WTC11 (cell line): Measurements from ENCODE around the gene STXBP2.

Experiments
- ESRRA ChIP-seq: sonication (generic); formaldehyde crosslinking; IDR thresholded peaks from 2 replicates; pipeline ENCODE4 v1.8.1; 2022; ENCODE audit warnings: mild to moderate bottlenecking, missing genetic modification reagents, borderline replicate concordance
- SP1 ChIP-seq: sonication (generic); formaldehyde crosslinking; conservative IDR thresholded peaks from 2 replicates; pipeline ENCODE4 v1.8.1; 2022; ENCODE audit warnings: missing genetic modification reagents
- TF ChIP-seq, protein P1 (sequence below): fragments of 200-600 bp; IDR thresholded peaks from 2 replicates; pipeline ENCODE4 v1.8.0; 2022; ENCODE audit warnings: antibody characterized with exemption
- TF ChIP-seq, protein P2 (sequence below): sonication (generic); formaldehyde crosslinking; IDR thresholded peaks from 2 replicates; pipeline ENCODE4 v1.8.0; 2022; ENCODE audit warnings: mild to moderate bottlenecking, missing genetic modification reagents
- TF ChIP-seq, protein P3 (sequence below): sonication (generic); formaldehyde crosslinking; IDR thresholded peaks from 2 replicates; pipeline ENCODE4 v1.8.1; 2023; ENCODE audit warnings: mild to moderate bottlenecking, missing genetic modification reagents
- TF ChIP-seq, protein P4 (sequence below): sonication (generic); formaldehyde crosslinking; IDR thresholded peaks from 2 replicates; pipeline ENCODE4 v1.8.1; 2023; ENCODE audit warnings: mild to moderate bottlenecking, missing genetic modification reagents, moderate library complexity

DNA sequence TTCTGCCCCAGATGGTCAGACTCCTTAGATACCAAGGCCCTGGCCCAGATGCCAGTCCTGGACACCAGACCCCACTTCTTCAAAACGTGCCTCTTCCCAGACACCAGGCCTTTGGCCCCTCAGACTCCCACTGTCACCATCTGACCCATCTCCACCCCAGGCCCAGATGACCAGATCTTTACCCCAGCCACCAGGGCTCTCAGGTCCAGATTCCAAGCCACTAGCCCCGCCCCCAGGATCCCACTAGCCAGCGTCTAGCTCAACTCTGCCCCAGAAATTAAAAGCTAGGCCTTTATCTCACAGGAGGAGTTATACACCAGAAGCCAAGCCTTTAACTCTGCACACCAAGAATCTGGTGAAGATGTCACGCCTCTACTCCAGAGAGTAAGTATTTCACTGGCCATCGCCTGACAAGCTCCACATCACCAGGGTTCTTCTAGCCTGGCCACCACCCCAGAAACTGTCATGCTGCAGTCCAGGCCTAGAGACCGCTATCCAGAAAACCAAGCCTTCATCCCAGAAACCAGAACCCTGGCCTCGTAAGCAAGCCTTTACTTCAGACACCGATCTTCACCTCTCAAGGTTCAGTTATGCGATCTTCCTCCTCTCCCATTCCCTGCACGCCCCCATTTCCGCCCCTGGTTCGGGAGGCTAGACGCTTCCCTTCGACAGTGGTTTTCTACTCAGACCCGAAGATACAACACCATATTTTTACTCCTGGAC is 8.2 kb upstream of the STXBP2 start:
- TF ChIP-seq, protein P1, sequence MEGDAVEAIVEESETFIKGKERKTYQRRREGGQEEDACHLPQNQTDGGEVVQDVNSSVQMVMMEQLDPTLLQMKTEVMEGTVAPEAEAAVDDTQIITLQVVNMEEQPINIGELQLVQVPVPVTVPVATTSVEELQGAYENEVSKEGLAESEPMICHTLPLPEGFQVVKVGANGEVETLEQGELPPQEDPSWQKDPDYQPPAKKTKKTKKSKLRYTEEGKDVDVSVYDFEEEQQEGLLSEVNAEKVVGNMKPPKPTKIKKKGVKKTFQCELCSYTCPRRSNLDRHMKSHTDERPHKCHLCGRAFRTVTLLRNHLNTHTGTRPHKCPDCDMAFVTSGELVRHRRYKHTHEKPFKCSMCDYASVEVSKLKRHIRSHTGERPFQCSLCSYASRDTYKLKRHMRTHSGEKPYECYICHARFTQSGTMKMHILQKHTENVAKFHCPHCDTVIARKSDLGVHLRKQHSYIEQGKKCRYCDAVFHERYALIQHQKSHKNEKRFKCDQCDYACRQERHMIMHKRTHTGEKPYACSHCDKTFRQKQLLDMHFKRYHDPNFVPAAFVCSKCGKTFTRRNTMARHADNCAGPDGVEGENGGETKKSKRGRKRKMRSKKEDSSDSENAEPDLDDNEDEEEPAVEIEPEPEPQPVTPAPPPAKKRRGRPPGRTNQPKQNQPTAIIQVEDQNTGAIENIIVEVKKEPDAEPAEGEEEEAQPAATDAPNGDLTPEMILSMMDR = no peak
- TF ChIP-seq SP1 (CRISPR knock-in tag) (no peak), ESRRA (CRISPR knock-in tag) (no peak)
- TF ChIP-seq, protein P2, sequence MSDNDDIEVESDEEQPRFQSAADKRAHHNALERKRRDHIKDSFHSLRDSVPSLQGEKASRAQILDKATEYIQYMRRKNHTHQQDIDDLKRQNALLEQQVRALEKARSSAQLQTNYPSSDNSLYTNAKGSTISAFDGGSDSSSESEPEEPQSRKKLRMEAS = no peak
- TF ChIP-seq, protein P3, sequence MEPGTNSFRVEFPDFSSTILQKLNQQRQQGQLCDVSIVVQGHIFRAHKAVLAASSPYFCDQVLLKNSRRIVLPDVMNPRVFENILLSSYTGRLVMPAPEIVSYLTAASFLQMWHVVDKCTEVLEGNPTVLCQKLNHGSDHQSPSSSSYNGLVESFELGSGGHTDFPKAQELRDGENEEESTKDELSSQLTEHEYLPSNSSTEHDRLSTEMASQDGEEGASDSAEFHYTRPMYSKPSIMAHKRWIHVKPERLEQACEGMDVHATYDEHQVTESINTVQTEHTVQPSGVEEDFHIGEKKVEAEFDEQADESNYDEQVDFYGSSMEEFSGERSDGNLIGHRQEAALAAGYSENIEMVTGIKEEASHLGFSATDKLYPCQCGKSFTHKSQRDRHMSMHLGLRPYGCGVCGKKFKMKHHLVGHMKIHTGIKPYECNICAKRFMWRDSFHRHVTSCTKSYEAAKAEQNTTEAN (CRISPR knock-in tag) = no peak
- TF ChIP-seq, protein P4, sequence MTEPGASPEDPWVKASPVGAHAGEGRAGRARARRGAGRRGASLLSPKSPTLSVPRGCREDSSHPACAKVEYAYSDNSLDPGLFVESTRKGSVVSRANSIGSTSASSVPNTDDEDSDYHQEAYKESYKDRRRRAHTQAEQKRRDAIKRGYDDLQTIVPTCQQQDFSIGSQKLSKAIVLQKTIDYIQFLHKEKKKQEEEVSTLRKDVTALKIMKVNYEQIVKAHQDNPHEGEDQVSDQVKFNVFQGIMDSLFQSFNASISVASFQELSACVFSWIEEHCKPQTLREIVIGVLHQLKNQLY (CRISPR knock-in tag) = no peak
